HG03558 (cell line): Measurements from ENCODE around the gene SLC4A5.
"Not testable (repeated sequence)": the region's sequence is repeated elsewhere in the genome, so short reads cannot be mapped to it uniquely, and the experiment has no call there.

ENCODE experiments used
- ATAC-seq: cut with Tn5 transposase; IDR thresholded peaks from one replicate; pipeline ENCODE4 v1.9.1; 2021; ENCODE audit warnings: moderate number of reproducible peaks; ENCODE audit not compliant: unreplicated experiment; ENCODE audit errors: extremely low read depth

SLC4A5 gene

DNA sequence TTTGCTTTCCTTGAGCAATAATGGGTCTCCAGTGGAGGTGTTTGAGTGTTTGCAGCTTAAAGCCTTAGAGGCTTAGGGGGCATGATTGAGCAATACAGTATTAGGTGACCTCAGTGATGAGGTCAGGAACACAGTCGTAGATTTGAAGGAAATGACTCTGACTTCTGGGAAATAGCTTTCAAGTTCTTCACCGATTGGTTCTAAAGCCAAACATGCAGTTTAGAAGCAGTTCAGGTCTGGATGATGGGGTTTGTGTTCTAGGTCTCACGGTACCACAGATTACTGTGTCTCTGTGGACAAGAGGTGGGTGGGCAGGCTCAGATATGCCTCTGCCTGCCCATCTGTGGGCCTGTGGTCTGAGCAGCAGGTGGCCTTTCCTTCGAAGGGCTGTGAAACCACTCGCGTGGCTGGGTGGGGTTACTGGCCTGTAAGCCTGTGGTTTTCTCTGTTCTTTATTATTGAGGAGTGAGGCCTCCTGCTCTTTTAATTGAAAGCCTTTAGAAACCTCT is 137.0 kb downstream of the SLC4A5 start:
- ATAC-seq: peak; percentile 40

DNA sequence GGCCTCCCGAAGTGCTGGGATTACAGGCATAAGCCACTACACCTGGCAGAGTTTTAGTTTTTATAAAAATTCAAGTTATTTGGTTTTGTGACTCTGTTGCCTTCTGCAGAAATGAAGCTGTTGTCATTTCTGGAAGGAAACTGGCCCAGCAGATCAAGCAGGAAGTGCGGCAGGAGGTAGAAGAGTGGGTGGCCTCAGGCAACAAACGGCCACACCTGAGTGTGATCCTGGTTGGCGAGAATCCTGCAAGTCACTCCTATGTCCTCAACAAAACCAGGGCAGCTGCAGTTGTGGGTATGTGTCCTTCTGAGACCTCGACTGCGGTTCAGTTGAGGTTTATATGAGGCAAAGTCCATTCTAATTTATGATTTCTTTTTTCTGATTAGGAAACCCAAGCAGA is 137.6 kb downstream of the SLC4A5 start:
- ATAC-seq: no peak

DNA sequence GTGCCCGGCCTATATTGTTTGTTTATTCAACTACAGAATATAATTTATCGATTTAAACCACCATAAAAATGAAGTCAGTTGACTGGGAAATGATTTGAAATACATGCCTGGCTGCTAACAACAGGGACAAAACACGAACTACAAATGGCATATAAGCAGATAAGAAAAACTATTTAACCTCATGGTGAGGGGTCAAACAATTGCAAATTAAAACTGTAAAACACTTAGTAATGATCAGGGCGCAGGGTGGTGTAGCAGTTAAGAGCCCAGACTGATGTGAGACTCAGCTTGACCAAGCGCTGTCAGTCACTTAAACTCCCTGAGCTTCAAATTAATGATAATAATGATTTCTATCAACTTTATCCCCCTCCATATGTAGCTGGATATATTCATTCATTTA is 138.1 kb downstream of the SLC4A5 start:
- ATAC-seq: no peak

DNA sequence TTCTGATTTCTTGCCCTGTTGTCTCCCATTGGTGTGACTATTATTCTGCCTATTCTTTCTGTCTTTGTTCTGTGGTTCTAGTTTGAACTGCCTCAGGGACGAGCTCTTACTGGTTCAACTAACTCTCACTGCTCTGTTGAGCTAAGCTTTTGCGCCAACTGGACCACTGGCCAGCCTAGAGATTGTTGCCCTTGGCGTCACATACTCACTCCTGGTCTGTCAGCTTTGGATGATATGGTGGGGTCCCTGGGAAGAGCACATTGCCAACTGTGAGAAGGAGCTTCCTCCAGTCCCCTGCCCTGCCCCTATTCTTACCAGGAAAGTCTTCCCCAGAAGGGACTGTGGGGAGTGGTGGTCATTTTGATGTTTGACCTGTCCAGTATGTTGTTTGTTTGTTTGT is 138.8 kb downstream of the SLC4A5 start:
- ATAC-seq: no peak

DNA sequence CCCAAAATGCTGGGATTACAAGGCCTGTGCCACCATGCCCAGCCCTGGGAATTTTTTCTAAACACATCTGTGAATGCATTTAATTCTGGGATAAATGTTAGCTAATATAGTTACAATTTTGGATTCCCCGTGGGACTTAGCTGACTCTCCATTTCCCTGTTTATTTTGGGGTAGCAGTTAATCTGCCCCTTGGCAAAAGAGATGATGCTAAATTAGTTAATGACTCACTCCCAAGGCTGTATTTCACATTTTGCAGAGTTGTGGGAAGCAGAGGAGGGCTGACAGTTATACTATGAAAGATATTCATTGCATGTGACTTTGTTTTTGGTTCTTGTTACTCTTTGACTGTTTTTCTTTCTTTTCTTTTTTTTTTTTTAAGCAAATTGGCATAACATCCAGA is 141.6 kb downstream of the SLC4A5 start:
- no peak for ATAC-seq

DNA sequence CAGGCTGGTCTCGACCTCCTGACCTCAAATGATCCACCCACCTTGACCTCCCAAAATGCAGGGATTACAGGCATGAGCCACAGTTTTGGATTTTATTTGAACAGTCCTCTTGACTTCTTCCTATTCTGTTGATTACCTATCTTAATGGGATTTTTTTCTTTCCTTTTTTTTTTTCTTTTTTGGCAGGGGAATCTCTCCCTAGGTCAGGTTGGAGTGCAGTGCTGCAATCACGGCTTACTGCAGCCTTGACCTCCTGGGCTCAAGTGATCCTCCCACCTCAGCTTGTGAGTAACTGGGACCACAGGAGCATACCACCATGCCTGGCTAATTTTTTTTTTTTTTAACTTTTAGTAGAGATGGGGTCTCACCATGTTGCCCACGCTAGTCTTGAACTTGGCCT is 142.0 kb downstream of the SLC4A5 start:
- no peak for ATAC-seq

DNA sequence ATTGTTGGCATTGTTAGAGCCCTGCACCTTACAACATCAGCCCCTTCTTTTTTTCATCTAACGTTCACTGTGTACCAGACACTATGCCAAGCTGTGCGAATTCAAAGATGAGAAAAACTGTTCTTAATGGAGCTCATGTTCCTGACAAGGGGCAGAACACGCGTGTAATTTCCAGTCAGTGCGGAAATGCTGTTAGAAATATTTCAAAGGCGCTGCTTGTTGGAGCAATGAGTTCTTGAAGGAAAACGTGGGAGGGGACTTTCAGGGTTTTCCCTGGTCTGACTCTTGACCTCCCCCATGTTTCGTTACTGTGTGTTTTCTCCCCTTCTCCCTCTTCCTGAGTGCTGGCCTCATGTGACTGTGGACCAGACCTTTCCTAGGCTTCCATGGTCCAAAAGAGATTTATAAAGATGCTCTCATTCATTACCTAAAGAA is 143.3 kb downstream of the SLC4A5 start:
- no peak for ATAC-seq

DNA sequence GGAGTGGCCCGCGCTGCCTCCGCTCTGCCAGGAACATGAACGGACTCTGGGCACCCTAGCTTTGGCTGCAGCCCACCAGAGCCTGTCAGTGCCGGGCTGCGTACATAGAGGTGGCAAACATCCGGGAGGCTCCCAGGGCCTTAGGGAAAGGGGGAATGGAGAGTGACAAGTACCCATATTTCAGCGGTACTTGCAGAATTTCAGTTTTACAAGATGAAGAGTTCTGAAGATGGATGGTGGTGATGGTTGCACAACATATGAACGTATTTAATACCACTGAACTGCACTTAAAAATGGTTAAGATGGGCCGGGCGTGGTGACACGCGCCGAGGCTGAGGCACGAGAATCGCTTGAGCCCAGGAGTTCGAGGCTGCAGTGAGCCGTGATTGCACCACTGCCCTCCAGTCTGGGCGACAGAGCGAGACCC is 143.9 kb downstream of the SLC4A5 start:
- no peak for ATAC-seq

DNA sequence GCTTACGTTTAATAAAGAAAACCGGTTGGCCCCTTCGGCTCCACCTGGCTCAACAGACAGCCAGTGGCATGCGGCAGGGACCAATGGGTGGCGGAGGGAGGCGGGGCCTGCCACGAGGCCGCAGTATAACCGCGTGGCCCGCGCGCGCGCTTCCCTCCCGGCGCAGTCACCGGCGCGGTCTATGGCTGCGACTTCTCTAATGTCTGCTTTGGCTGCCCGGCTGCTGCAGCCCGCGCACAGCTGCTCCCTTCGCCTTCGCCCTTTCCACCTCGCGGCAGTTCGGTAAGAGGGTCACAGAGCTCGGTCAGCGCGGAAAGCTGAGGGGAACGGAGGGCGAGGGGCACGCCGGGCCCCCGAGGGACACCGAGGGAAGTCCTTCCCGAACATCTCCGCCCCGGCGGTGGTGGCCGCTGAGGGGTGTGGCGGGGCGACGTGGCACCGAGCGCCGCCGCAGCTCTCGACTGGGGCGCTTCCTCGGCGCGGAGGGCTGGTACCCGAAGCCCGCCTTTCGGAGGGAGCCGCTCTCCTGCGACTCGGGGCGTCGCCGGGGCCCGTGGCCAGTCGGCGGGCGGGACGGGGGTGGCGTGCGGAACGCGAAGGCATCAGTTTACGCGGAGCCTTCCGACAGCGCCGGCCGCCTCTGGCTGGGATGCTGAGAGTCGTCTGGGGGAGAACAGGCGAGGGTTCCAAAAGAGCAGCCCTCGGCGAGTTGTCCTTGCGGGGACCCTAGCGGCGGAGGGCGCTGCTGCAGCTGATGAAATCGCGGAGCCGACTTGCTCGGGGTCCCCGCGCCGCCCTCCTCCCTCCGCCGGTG is 144.5 kb downstream of the SLC4A5 start, which contains the start of gene MTHFD2:
Gene MTHFD2, plus strand, starts transcription at position 155 of the 814 bp plus-strand sequence. Its CDS starts 27 bp downstream, at position 182.
- ATAC-seq: peak; percentile 67

DNA sequence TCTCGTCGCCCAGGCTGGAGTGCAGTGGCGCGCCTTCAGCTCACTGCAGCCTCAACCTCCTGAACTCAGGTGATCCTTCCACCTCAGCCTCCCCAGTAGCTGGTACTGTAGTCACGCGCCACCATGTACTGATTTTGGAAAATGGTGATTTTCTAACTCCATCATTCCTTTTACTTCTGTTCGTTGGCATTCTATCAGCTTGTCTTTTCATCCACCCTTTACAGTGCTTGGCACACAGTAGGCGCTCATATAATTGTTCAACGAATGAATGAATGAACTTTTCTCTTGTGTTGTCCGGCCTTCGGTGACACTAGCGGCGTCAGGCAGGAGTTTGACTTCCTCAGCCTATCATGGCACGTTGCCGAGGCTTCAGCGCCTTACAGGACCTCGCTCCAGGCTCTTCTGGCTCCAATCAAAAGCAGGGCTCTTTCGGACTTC is 145.2 kb downstream of the SLC4A5 start:
- ATAC-seq: no peak

DNA sequence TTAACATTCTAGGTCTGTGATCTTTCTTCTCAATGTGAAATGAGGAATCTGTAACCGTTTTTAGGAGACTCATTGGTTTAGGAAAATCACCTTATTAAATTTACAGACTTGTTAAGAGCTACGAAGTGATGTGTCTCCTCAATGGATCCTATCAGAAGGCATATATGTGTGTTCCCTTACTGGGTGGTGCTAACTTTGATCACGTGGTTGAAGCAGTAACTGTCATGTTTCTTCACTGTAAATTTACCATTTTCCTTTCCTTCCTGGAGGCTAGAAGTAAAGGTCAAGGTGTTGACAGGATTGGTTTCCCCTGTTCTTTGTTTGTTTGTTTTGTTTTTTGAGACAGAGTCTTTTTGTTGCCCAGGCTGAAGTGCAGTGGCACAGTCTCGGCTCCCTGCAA is 146.2 kb downstream of the SLC4A5 start:
- ATAC-seq: no peak

DNA sequence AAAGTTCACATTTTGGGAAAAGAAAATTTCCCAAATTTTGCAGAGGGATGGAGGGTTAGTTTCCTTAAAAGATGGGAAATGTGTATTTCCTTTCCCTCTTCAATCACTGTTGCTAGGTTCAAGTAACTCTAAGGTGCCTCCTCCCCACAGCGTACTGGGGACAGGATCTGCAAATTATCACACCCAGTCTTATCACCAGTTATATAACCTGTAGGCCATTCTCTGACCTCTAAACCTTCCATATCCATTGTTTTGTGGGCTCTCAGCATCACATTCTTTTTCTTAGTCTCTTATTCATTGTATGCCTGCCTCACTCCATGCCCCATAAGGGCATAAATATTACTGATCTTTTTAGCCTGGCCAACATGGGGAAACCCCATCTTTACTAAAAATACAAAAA is 148.4 kb downstream of the SLC4A5 start:
- ATAC-seq: no peak

DNA sequence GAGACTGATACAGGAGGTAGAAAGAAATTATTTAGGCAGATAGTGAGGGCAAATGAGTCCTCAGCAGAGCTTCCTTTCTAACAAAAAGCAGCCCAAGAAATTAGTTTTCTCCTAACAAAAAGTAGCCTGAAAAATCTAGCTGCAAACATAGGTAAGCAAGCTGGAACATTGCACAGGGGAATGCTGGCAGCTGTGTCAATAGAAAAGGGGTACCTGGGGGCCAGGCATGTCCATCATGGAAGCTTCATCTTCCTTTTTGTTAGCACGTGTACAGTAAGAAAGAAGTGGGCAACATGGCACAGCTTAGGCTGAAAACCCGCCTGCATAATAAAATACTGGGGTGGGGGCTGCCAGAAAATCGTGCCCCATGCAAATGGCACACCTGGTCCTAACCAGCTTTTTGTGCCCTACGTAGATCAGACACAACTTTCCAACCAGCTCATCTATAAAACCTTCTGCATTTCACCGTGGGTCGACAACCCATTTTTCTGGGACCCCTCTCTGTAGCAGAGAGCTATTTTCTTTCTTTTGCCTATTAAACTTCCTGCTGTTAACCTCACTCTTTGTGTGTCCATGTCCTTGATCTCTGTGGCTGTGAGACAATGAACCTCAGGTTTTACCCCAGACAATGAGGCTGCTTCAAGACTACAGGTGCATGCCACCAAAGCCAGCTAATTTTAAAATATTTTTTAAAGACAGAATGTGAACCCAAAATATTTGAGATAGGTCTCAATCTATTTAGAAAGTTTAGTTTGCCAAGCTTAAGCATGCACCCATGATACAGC is 151.4 kb downstream of the SLC4A5 start:
- ATAC-seq: no peak

DNA sequence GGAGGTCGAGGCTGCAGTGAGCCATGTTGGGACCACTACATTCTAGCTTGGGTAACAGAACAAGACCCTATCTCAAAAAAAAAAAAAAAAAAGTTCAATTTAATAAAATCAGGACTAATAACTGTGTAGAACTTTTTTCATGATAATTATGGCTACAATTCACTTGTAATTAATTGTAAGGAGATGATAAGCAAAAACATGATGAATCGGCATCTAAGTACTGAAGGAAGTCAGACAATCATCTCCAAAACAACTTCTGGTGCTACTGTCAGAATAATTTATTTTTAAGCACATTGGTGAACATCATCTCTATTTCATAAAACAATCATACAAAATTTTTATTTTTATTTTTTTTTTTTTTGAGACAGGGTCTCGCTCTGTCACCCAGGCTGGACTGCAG is 154.5 kb downstream of the SLC4A5 start:
- no peak for ATAC-seq

DNA sequence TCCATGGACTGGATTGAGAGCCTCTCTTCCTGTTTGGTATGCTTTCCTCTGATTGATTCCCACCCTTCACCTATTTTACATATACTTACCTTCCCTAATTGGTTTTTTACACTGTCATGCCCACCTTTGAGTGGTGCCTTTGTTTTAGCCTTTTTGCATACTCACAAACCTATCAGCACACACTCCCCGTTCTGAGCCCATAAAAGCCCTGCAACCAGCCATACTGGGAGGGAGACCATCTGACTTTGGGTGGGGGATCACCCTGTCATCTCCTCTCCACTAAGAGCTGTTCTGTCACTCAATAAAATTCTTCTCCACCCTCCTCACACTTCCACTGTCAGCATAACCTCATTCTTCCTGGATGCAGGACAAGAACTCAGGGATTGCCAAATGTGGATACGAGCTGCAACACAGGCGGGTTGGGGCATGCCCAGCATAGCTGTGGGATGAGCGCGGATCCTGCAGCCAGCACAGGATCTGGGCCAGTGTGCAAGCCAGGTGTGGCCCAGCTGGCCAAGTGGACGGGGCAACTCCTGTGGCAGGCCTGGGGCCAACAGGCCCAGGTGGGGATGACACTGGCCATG is 155.1 kb downstream of the SLC4A5 start:
- no peak for ATAC-seq

DNA sequence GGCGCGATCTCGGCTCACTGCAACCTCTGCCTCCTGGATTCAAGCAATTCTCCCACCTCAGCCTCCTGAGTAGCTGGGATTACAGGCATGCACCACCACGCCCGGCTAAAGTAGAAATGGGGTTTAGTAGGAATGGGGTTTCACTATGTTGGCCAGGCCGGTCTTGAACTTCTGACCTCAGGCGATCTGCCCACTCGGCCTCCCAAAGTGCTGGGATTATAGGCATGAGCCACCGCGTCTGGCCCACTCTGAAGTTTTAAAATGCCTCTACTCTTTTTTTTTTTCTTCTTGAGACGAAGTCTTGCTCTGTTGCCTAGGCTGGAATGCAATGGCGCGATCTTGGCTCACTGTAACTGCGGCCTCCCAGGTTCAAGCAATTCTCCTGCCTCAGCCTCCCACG is 156.5 kb downstream of the SLC4A5 start:
- ATAC-seq: not testable (repeated sequence)

DNA sequence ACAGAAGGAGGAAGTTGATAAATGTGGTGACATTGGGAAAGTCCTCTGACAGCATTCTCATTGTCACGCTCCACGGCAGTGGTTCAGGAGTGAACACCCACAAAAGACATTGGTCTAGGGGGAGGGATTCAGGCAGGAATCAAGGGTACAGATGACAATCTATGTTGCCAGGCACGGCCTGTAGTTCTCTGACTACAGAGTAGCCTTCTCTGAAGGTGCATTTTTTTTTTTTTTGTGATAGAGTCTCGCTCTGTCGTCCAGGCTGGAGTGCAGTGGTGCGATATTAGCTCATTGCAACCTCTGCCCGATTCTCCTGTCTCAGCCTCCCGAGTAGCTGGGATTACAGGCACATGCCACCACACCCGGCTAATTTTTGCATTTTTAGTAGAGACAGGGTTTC is 157.2 kb downstream of the SLC4A5 start:
- ATAC-seq: peak; percentile 48

DNA sequence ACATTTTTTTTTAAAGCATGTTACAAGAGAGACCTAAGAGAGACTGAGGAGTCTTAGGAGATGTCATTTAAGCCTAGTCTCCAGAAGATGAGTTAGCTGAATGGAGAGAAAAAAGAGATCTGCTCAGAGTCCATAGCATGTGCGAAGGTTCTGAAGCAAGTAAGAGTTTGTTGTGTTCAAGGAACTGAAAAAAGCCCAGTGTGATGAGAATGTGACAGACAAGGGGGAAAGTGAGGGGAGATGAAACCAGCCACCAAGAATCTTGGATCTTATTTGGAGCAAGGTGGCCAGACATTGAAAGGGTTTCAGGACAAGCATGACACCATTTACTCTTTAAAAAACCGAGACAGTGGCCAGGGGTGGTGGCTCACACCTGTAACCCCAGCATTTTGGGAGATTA is 159.3 kb downstream of the SLC4A5 start:
- no peak for ATAC-seq

DNA sequence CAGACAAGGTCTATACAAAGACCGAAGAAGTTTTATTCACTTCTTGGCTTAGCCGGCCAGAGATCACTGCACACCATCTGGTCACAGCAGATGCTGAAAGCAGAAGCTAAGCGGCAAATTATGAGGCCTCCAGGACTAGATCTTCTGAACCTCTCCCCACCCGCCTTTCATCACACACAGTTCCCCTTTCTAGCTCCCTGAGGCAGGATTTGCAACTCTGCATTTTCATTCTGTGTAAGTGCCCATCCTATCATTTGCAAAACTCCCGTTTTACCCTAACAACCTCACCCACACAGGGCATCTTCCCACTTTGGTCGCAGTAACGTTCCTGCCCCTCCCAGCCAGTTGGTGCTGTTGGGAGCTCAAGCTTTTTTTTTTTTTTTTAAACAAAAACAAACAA is 161.5 kb downstream of the SLC4A5 start:
- ATAC-seq: no peak

DNA sequence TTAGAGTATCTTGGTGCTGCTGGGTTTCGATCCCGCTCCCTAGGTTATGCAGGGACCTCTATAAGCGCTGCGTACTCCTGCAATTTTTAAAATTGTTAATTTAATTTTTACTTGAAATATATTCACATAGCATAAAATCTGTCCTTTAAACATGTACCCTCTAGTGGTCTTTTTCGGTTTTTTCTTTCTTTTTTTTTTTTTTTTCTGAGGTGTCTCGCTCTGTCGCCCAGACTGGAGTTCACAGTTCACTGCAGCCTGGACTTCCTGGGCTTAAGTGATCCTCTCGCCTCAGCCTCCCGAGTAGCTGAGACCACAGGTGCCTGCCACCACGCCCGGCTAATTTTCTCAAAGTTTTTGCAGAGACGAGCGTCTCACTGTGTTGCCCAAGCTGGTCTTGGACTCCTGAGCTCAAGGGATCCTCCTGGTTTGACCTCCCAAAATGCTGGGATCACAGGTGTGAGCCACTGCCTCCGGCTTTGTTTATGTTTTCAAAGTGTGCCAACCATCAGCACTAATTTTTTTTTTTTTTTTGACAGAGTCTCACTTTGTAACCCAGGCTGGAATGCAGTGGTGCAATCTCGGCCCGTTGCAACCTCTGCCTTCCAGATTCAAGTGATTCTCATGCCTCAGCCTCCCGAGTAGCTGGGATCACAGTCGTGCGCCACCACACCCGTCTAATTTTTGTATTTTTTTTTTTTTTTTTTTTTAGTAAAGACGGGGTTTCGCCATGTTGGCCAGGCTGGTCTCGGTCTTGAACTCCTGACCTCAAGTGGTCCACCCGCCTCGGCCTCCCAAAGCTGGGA is 164.0 kb downstream of the SLC4A5 start:
- ATAC-seq: no peak
